CD4-positive, CD25-positive, alpha-beta regulatory T cell (primary cell): Measurements from ENCODE around the gene RBM10. TPM values are rescaled to one million over a fixed set of nuclear protein-coding genes. Genes with fewer than 3 reads are reported as not detected.

Experiments used
- ATAC-seq, 2 donors: fragments of 150-1000 bp; cut with Tn5 transposase; one replicate each; pipeline ENCODE4 v1.10.0; 2021; ENCODE audit warnings: low read depth in 2 of 2, moderate number of reproducible peaks in 2 of 2, moderate library complexity in 1 of 2
- DNase-seq, 3 donors: peaks; one replicate each; pipeline versions ENCODE4 v3.0.0 to v3.0.0-alpha.2; 2012 to 2022; ENCODE audit warnings: mixed read lengths in 1 of 3
- H3K27ac ChIP-seq: one replicate; pipeline ENCODE4 v1.7.0; 2013; ENCODE audit warnings: mild to moderate bottlenecking, low read length; ENCODE audit not compliant: insufficient read depth, poor library complexity, severe bottlenecking
- H3K27me3 ChIP-seq: one replicate; pipeline ENCODE4 v1.7.0; 2013; ENCODE audit warnings: low read length; ENCODE audit not compliant: control insufficient read depth, insufficient read depth
- H3K36me3 ChIP-seq: one replicate; pipeline ENCODE4 v1.7.0; 2013; ENCODE audit warnings: mild to moderate bottlenecking, low read length, moderate library complexity; ENCODE audit not compliant: control insufficient read depth, insufficient read depth
- H3K4me1 ChIP-seq: 2 replicates; pipeline ENCODE4 v1.7.0; 2013; ENCODE audit warnings: mild to moderate bottlenecking, low read length; ENCODE audit not compliant: insufficient read depth, control insufficient read depth, poor library complexity, severe bottlenecking
- H3K4me3 ChIP-seq: one replicate; pipeline ENCODE4 v1.7.0; 2013; ENCODE audit warnings: low read depth, mild to moderate bottlenecking, low read length, moderate library complexity
- H3K9me3 ChIP-seq, 2 experiments: 1 replicate in 1 of 2; 2 replicates in 1 of 2; pipeline ENCODE4 v1.7.0; 2013; ENCODE audit warnings: low read length in 2 of 2, mild to moderate bottlenecking in 1 of 2, moderate library complexity in 1 of 2; ENCODE audit not compliant: control insufficient read depth in 2 of 2
- H3K27ac Mint-ChIP-seq, 3 donors: one replicate each; pipeline ENCODE4 v1.8.0; 2020 to 2022; ENCODE audit warnings: mild to moderate bottlenecking in 3 of 3, mixed read lengths in 3 of 3, moderate library complexity in 2 of 3
- H3K27me3 Mint-ChIP-seq: one replicate; pipeline ENCODE4 v1.8.0; 2022; ENCODE audit warnings: mild to moderate bottlenecking, mixed read lengths
- H3K36me3 Mint-ChIP-seq: one replicate; pipeline ENCODE4 v1.8.0; 2020; ENCODE audit warnings: mixed read lengths
- H3K4me1 Mint-ChIP-seq, 4 donors: one replicate each; pipeline ENCODE4 v1.8.0; 2020 to 2022; ENCODE audit warnings: mixed read lengths in 4 of 4, mild to moderate bottlenecking in 1 of 4
- H3K4me3 Mint-ChIP-seq, 4 donors: one replicate each; pipeline ENCODE4 v1.8.0; 2020 to 2022; ENCODE audit warnings: mild to moderate bottlenecking in 4 of 4, mixed read lengths in 4 of 4, moderate library complexity in 3 of 4
- H3K9me3 Mint-ChIP-seq, 7 donors: one replicate each; pipeline ENCODE4 v1.8.0; 2020 to 2022; ENCODE audit warnings: mixed read lengths in 7 of 7, mild to moderate bottlenecking in 3 of 7, moderate library complexity in 2 of 7
- polyA plus RNA-seq, 4 donors: library from polyadenylated mRNA; unstranded; fragments of 300-500 nt; fragmentation: Illumina TruSeq; gene quantifications; one replicate each; pipeline ENCODE4 v1.2.3, GENCODE V29; 2021
- total RNA-seq: library from RNA; stranded (reverse); gene quantifications from one replicate; pipeline ENCODE4 v1.2.3, GENCODE V29; 2022

RBM10 gene
- total and polyA plus RNA-seq, 5 donors from 2014 or later: 17.9 to 37.6 (median 22.5) TPM

GRCh38 chrX:47158131-47158530 is 13.1 kb downstream of the RBM10 start:
- H3K27me3 ChIP-seq: no peaks in the 10 kb centered on the region
- H3K27ac ChIP-seq: no peak overlapping the region

GRCh38 chrX:47158781-47159180 is 13.8 kb downstream of the RBM10 start:
- Mint-ChIP-seq H3K4me1 (peaks cover 0 to 8% (median 6%) of the 10 kb centered on the region in 4 donors), H3K27me3 (no peaks in the 10 kb centered on the region), H3K27ac (no peak overlapping the region)

More at GRCh38 chrX:47158131-47158530, 13.1 kb downstream of the RBM10 start:
- no peaks in the 10 kb centered on the region for H3K27me3 Mint-ChIP-seq
- peaks cover 9% of the 10 kb centered on the region for H3K36me3 Mint-ChIP-seq
- peaks cover 14% of the 10 kb centered on the region for H3K36me3 ChIP-seq
- H3K4me1 ChIP-seq: no peaks in the 10 kb centered on the region
- no peak overlapping the region for H3K4me3 Mint-ChIP-seq
- no peak overlapping the region for H3K27ac Mint-ChIP-seq
- no peak overlapping the region for H3K4me3 ChIP-seq
- no peak for ATAC-seq
- no peaks in the 10 kb centered on the region for H3K9me3 ChIP-seq
- no peaks in the 10 kb centered on the region for H3K9me3 Mint-ChIP-seq
- no peak for DNase-seq
- peaks cover 0 to 10% (median 7%) of the 10 kb centered on the region in 4 donors for H3K4me1 Mint-ChIP-seq

GRCh38 chrX:47160781-47161180 is 15.8 kb downstream of the RBM10 start:
- H3K4me3 Mint-ChIP-seq: no peak overlapping the region
- Histone ChIP-seq H3K4me1 (no peaks in the 10 kb centered on the region), H3K27ac (no peak overlapping the region), H3K36me3 (peaks cover 8% of the 10 kb centered on the region), H3K4me3 (no peak overlapping the region), H3K27me3 (no peaks in the 10 kb centered on the region), H3K9me3 (no peaks in the 10 kb centered on the region)
- peaks cover 0 to 2% (median 0%) of the 10 kb centered on the region in 7 donors for H3K9me3 Mint-ChIP-seq
- H3K4me1 Mint-ChIP-seq: peaks cover 0 to 13% (median 7%) of the 10 kb centered on the region in 4 donors
- H3K27me3 Mint-ChIP-seq: no peaks in the 10 kb centered on the region
- peak overlapping the region in 2 of 3 donors; percentile 32 to 38 for H3K27ac Mint-ChIP-seq
- ATAC-seq: no peak
- no peak for DNase-seq
- peaks cover 9% of the 10 kb centered on the region for H3K36me3 Mint-ChIP-seq

More at GRCh38 chrX:47158781-47159180, 13.8 kb downstream of the RBM10 start:
- Histone ChIP-seq H3K4me1 (no peaks in the 10 kb centered on the region), H3K9me3 (no peaks in the 10 kb centered on the region), H3K36me3 (peaks cover 14% of the 10 kb centered on the region), H3K4me3 (no peak overlapping the region), H3K27me3 (no peaks in the 10 kb centered on the region), H3K27ac (no peak overlapping the region)
- H3K36me3 Mint-ChIP-seq: peaks cover 9% of the 10 kb centered on the region
- ATAC-seq: no peak
- no peak for DNase-seq
- no peak overlapping the region for H3K4me3 Mint-ChIP-seq
- no peaks in the 10 kb centered on the region for H3K9me3 Mint-ChIP-seq

- peaks cover 0 to 2% (median 0%) of the 10 kb centered on the region in 7 donors for H3K9me3 Mint-ChIP-seq
- H3K36me3 Mint-ChIP-seq: peaks cover 4% of the 10 kb centered on the region
- H3K27me3 Mint-ChIP-seq: no peaks in the 10 kb centered on the region
- ATAC-seq (no peak), DNase-seq (no peak)
- Histone ChIP-seq H3K9me3 (no peaks in the 10 kb centered on the region), H3K27ac (no peak overlapping the region), H3K4me3 (no peak overlapping the region), H3K36me3 (no peaks in the 10 kb centered on the region), H3K27me3 (no peaks in the 10 kb centered on the region), H3K4me1 (no peaks in the 10 kb centered on the region)
- peaks cover 0 to 13% (median 8%) of the 10 kb centered on the region in 4 donors for H3K4me1 Mint-ChIP-seq
- H3K4me3 Mint-ChIP-seq: no peak overlapping the region
- H3K27ac Mint-ChIP-seq: peak overlapping the region in 1 of 3 donors; percentile 56
Measured at GRCh38 chrX:47162927-47163583, 18.0 kb downstream of the RBM10 start.

- no peak for DNase-seq
- Mint-ChIP-seq H3K36me3 (no peaks in the 10 kb centered on the region), H3K4me1 (peaks cover 0 to 13% (median 9%) of the 10 kb centered on the region in 4 donors), H3K27ac (no peak overlapping the region), H3K9me3 (peaks cover 0 to 2% (median 0%) of the 10 kb centered on the region in 7 donors), H3K27me3 (no peaks in the 10 kb centered on the region), H3K4me3 (no peak overlapping the region)
- Histone ChIP-seq H3K9me3 (no peaks in the 10 kb centered on the region), H3K4me1 (no peaks in the 10 kb centered on the region), H3K27ac (no peak overlapping the region), H3K4me3 (no peak overlapping the region), H3K36me3 (no peaks in the 10 kb centered on the region), H3K27me3 (no peaks in the 10 kb centered on the region)
- ATAC-seq: no peak
Measured at GRCh38 chrX:47164420-47164819, 19.4 kb downstream of the RBM10 start.

GRCh38 chrX:47166126-47166525 is 21.1 kb downstream of the RBM10 start:
- no peak overlapping the region for H3K27ac ChIP-seq
- H3K4me3 ChIP-seq: no peak overlapping the region
- Mint-ChIP-seq H3K36me3 (no peaks in the 10 kb centered on the region), H3K27me3 (no peaks in the 10 kb centered on the region), H3K27ac (no peak overlapping the region), H3K4me1 (peaks cover 0 to 6% (median 4%) of the 10 kb centered on the region in 4 donors), H3K9me3 (peaks cover 0 to 2% (median 0%) of the 10 kb centered on the region in 7 donors), H3K4me3 (no peak overlapping the region)
- H3K27me3 ChIP-seq: no peaks in the 10 kb centered on the region
- H3K9me3 ChIP-seq: no peaks in the 10 kb centered on the region
- H3K36me3 ChIP-seq: peaks cover 11% of the 10 kb centered on the region
- ATAC-seq (no peak), DNase-seq (no peak)
- H3K4me1 ChIP-seq: no peaks in the 10 kb centered on the region

- H3K36me3 Mint-ChIP-seq: no peaks in the 10 kb centered on the region
- no peaks in the 10 kb centered on the region for H3K9me3 ChIP-seq
- no peak overlapping the region for H3K27ac Mint-ChIP-seq
- peaks cover 28% of the 10 kb centered on the region for H3K36me3 ChIP-seq
- no peak overlapping the region for H3K4me3 ChIP-seq
- no peak overlapping the region for H3K4me3 Mint-ChIP-seq
- no peak for DNase-seq
- no peaks in the 10 kb centered on the region for H3K27me3 Mint-ChIP-seq
- H3K4me1 ChIP-seq: no peaks in the 10 kb centered on the region
- H3K27me3 ChIP-seq: no peaks in the 10 kb centered on the region
- H3K9me3 Mint-ChIP-seq: peaks cover 0 to 2% (median 0%) of the 10 kb centered on the region in 7 donors
- peaks cover 0 to 7% (median 4%) of the 10 kb centered on the region in 4 donors for H3K4me1 Mint-ChIP-seq
- no peak overlapping the region for H3K27ac ChIP-seq
- ATAC-seq: no peak
Measured at GRCh38 chrX:47168495-47169073, 23.6 kb downstream of the RBM10 start.
